Measurements from ENCODE around the gene CFHR3. TPM values are rescaled to one million over a fixed set of nuclear protein-coding genes. Genes with fewer than 3 reads are reported as not detected.
A peak's percentile ranks its signal among the peaks of the same experiment; 100 is the strongest.
"Not testable (repeated sequence)": the region's sequence is repeated elsewhere in the genome, so short reads cannot be mapped to it uniquely, and the experiment has no call there.

CFHR3 gene
- total RNA-seq, 4 donors from 2014 or later, result 0.40 TPM; not detected in 3

DNA sequence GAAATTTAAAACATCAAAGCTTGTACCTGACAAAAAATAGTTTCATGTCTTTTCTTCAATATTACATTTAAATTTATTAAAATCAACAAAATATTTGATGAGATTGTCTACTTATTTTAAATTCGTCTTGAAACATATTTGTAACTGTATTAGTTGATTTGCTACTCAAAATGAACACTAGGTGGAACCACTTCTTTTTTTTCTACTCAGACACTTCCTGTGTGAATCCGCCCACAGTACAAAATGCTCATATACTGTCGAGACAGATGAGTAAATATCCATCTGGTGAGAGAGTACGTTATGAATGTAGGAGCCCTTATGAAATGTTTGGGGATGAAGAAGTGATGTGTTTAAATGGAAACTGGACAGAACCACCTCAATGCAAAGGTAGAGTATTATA, 53.2 kb downstream of the CFHR3 start:
- H3K27me3 ChIP-seq; intact Hi-C loops (cut with DNase I); H3K4me1 ChIP-seq; H3K36me3 ChIP-seq; H3K27ac ChIP-seq; H3K4me3 ChIP-seq; H3K9me3 ChIP-seq; DNase-seq: not testable (repeated sequence)
- TF ChIP-seq CTCF (IDR thresholded peaks at IDR 0.05), result peak in 2 of 6 experiments; percentile 9 to 49
- 1 to 8% methylated on average over 4 of the region's 4 CpGs for WGBS, 2 donors

Other genes with a start within 250 kb of the CFHR3 start
- gene KCNT2, start 166.4 kb upstream of the CFHR3 start, total RNA-seq, result 1 to 10 TPM in 1 of 4 donors, under 1 TPM in 2, not detected in 1; 0.35 to 2.3 (median 0.91) TPM
- 10 to 100 TPM in 3 of 4 donors, 1 to 10 TPM in 1; 9.2 to 90.6 (median 43.8) TPM for gene CFH, start 122.8 kb upstream of the CFHR3 start, total RNA-seq
- gene CFHR1, start 44.9 kb downstream of the CFHR3 start, total RNA-seq, result not detected
- gene CFHR4, start 113.2 kb downstream of the CFHR3 start, total RNA-seq, result not detected
- not detected for gene CFHR2, start 168.9 kb downstream of the CFHR3 start, total RNA-seq
- gene CFHR5, start 202.7 kb downstream of the CFHR3 start, total RNA-seq, result not detected

Data from esophagus squamous epithelium (tissue), 5 donors.